ENCODE measurements around the gene HYPK.

- TF ChIP-seq POLR2A (IDR thresholded peaks at IDR 0.05; ENCODE audit: low read length) (no peak), GATA1 (IDR thresholded peaks at IDR 0.05; ENCODE audit: low read depth, low read length) (no peak)
Observed at GRCh38 chr15:43771816-43772215, 28.6 kb upstream of the HYPK start.

Data from erythroblast (primary cell).